ENCODE results near the gene USP10.
"Not testable (repeated sequence)": the region's sequence is repeated elsewhere in the genome, so short reads cannot be mapped to it uniquely, and the experiment has no call there.

USP10 gene

GRCh38 chr16:84728853-84729424 lies 29.1 kb downstream of the USP10 start:
- H3K27me3 ChIP-seq (ENCODE audit: control insufficient read depth, insufficient read depth, low read length) = no peaks in the 10 kb centered on the region
- H3K9me3 ChIP-seq (ENCODE audit: control insufficient read depth, insufficient read depth, low read length) = no peaks in the 10 kb centered on the region
- no peak for DNase-seq (ENCODE audit: low read depth, low spot score)
- WGBS (ENCODE audit: insufficient coverage, insufficient read length) = no CpG with 5 or more reads among the region's 10 CpGs
- peaks cover 8% of the 10 kb centered on the region for H3K4me1 ChIP-seq (ENCODE audit: control insufficient read depth, insufficient read depth, low read length)
- no peak overlapping the region for H3K4me3 ChIP-seq (ENCODE audit: low read length)
- H3K27ac ChIP-seq (ENCODE audit: low read length) = no peak overlapping the region
- no peaks in the 10 kb centered on the region for H3K36me3 ChIP-seq (ENCODE audit: control insufficient read depth, insufficient read depth, low read length)

- no peak for DNase-seq (ENCODE audit: low read depth, low spot score)
- WGBS (ENCODE audit: insufficient coverage, insufficient read length) = no CpG with 5 or more reads among the region's 7 CpGs
- Histone ChIP-seq H3K9me3 (ENCODE audit: control insufficient read depth, insufficient read depth, low read length) (no peaks in the 10 kb centered on the region), H3K4me3 (ENCODE audit: low read length) (no peak overlapping the region), H3K27me3 (ENCODE audit: control insufficient read depth, insufficient read depth, low read length) (no peaks in the 10 kb centered on the region), H3K27ac (ENCODE audit: low read length) (no peak overlapping the region), H3K36me3 (ENCODE audit: control insufficient read depth, insufficient read depth, low read length) (no peaks in the 10 kb centered on the region), H3K4me1 (ENCODE audit: control insufficient read depth, insufficient read depth, low read length) (peaks cover 7% of the 10 kb centered on the region)
Measured at GRCh38 chr16:84729716-84730320, 30.0 kb downstream of the USP10 start.

- Histone ChIP-seq H3K36me3 (ENCODE audit: control insufficient read depth, insufficient read depth, low read length) (no peaks in the 10 kb centered on the region), H3K4me1 (ENCODE audit: control insufficient read depth, insufficient read depth, low read length) (peaks cover 8% of the 10 kb centered on the region), H3K27me3 (ENCODE audit: control insufficient read depth, insufficient read depth, low read length) (no peaks in the 10 kb centered on the region), H3K4me3 (ENCODE audit: low read length) (no peak overlapping the region), H3K27ac (ENCODE audit: low read length) (no peak overlapping the region), H3K9me3 (ENCODE audit: control insufficient read depth, insufficient read depth, low read length) (no peaks in the 10 kb centered on the region)
- no CpG with 5 or more reads among the region's 9 CpGs for WGBS (ENCODE audit: insufficient coverage, insufficient read length)
- DNase-seq (ENCODE audit: low read depth, low spot score) = no peak
Measured at GRCh38 chr16:84730406-84731106, 30.8 kb downstream of the USP10 start.

GRCh38 chr16:84732332-84732673 lies 32.5 kb downstream of the USP10 start:
- not testable (repeated sequence) for H3K4me1 ChIP-seq (ENCODE audit: control insufficient read depth, insufficient read depth, low read length); H3K27me3 ChIP-seq (ENCODE audit: control insufficient read depth, insufficient read depth, low read length); H3K27ac ChIP-seq (ENCODE audit: low read length); H3K4me3 ChIP-seq (ENCODE audit: low read length); H3K36me3 ChIP-seq (ENCODE audit: control insufficient read depth, insufficient read depth, low read length); H3K9me3 ChIP-seq (ENCODE audit: control insufficient read depth, insufficient read depth, low read length); DNase-seq (ENCODE audit: low read depth, low spot score)
- WGBS (ENCODE audit: insufficient coverage, insufficient read length) = no CpG with 5 or more reads among the region's 13 CpGs

GRCh38 chr16:84732674-84733352 lies 33.0 kb downstream of the USP10 start:
- no peak overlapping the region for H3K27ac ChIP-seq (ENCODE audit: low read length)
- no peak for DNase-seq (ENCODE audit: low read depth, low spot score)
- no peaks in the 10 kb centered on the region for H3K36me3 ChIP-seq (ENCODE audit: control insufficient read depth, insufficient read depth, low read length)
- no peaks in the 10 kb centered on the region for H3K27me3 ChIP-seq (ENCODE audit: control insufficient read depth, insufficient read depth, low read length)
- WGBS (ENCODE audit: insufficient coverage, insufficient read length) = no CpG with 5 or more reads among the region's 9 CpGs
- no peaks in the 10 kb centered on the region for H3K9me3 ChIP-seq (ENCODE audit: control insufficient read depth, insufficient read depth, low read length)
- H3K4me3 ChIP-seq (ENCODE audit: low read length) = no peak overlapping the region
- H3K4me1 ChIP-seq (ENCODE audit: control insufficient read depth, insufficient read depth, low read length) = peaks cover 4% of the 10 kb centered on the region

GRCh38 chr16:84735849-84736586 lies 36.2 kb downstream of the USP10 start:
- no CpG with 5 or more reads among the region's 17 CpGs for WGBS (ENCODE audit: insufficient coverage, insufficient read length)
- H3K4me3 ChIP-seq (ENCODE audit: low read length) = no peak overlapping the region
- DNase-seq (ENCODE audit: low read depth, low spot score) = no peak
- H3K27ac ChIP-seq (ENCODE audit: low read length) = no peak overlapping the region
- no peaks in the 10 kb centered on the region for H3K27me3 ChIP-seq (ENCODE audit: control insufficient read depth, insufficient read depth, low read length)
- no peaks in the 10 kb centered on the region for H3K9me3 ChIP-seq (ENCODE audit: control insufficient read depth, insufficient read depth, low read length)
- H3K36me3 ChIP-seq (ENCODE audit: control insufficient read depth, insufficient read depth, low read length) = no peaks in the 10 kb centered on the region
- peaks cover 6% of the 10 kb centered on the region for H3K4me1 ChIP-seq (ENCODE audit: control insufficient read depth, insufficient read depth, low read length)

GRCh38 chr16:84737192-84738011 lies 37.6 kb downstream of the USP10 start:
- peaks cover 6% of the 10 kb centered on the region for H3K4me1 ChIP-seq (ENCODE audit: control insufficient read depth, insufficient read depth, low read length)
- DNase-seq (ENCODE audit: low read depth, low spot score) = no peak
- no peak overlapping the region for H3K4me3 ChIP-seq (ENCODE audit: low read length)
- WGBS (ENCODE audit: insufficient coverage, insufficient read length) = no CpG with 5 or more reads among the region's 12 CpGs
- H3K9me3 ChIP-seq (ENCODE audit: control insufficient read depth, insufficient read depth, low read length) = no peaks in the 10 kb centered on the region
- no peaks in the 10 kb centered on the region for H3K36me3 ChIP-seq (ENCODE audit: control insufficient read depth, insufficient read depth, low read length)
- no peaks in the 10 kb centered on the region for H3K27me3 ChIP-seq (ENCODE audit: control insufficient read depth, insufficient read depth, low read length)
- H3K27ac ChIP-seq (ENCODE audit: low read length) = no peak overlapping the region

- Histone ChIP-seq H3K36me3 (ENCODE audit: control insufficient read depth, insufficient read depth, low read length) (no peaks in the 10 kb centered on the region), H3K4me3 (ENCODE audit: low read length) (no peak overlapping the region), H3K27ac (ENCODE audit: low read length) (no peak overlapping the region), H3K9me3 (ENCODE audit: control insufficient read depth, insufficient read depth, low read length) (no peaks in the 10 kb centered on the region), H3K4me1 (ENCODE audit: control insufficient read depth, insufficient read depth, low read length) (peaks cover 5% of the 10 kb centered on the region), H3K27me3 (ENCODE audit: control insufficient read depth, insufficient read depth, low read length) (no peaks in the 10 kb centered on the region)
- DNase-seq (ENCODE audit: low read depth, low spot score) = peak; percentile 70
- no CpG with 5 or more reads among the region's 8 CpGs for WGBS (ENCODE audit: insufficient coverage, insufficient read length)
Measured at GRCh38 chr16:84738255-84739038, 38.6 kb downstream of the USP10 start.

GRCh38 chr16:84739349-84740124 lies 39.7 kb downstream of the USP10 start:
- H3K27ac ChIP-seq (ENCODE audit: low read length) = no peak overlapping the region
- H3K4me1 ChIP-seq (ENCODE audit: control insufficient read depth, insufficient read depth, low read length) = peaks cover 5% of the 10 kb centered on the region
- H3K27me3 ChIP-seq (ENCODE audit: control insufficient read depth, insufficient read depth, low read length) = no peaks in the 10 kb centered on the region
- H3K4me3 ChIP-seq (ENCODE audit: low read length) = no peak overlapping the region
- H3K9me3 ChIP-seq (ENCODE audit: control insufficient read depth, insufficient read depth, low read length) = no peaks in the 10 kb centered on the region
- DNase-seq (ENCODE audit: low read depth, low spot score) = no peak
- H3K36me3 ChIP-seq (ENCODE audit: control insufficient read depth, insufficient read depth, low read length) = no peaks in the 10 kb centered on the region
- no CpG with 5 or more reads among the region's 7 CpGs for WGBS (ENCODE audit: insufficient coverage, insufficient read length)
